CD4-positive, alpha-beta T cell treated with Interleukin-15 for 4 hours (primary cell): ENCODE measurements around the gene VPS41.
"Not testable (repeated sequence)": the region's sequence is repeated elsewhere in the genome, so short reads cannot be mapped to it uniquely, and the experiment has no call there.

ENCODE experiments used
- DNase-seq: peaks from one replicate; pipeline ENCODE4 v3.0.0-alpha.2; 2020; ENCODE audit warnings: low spot score

The VPS41 gene

DNA sequence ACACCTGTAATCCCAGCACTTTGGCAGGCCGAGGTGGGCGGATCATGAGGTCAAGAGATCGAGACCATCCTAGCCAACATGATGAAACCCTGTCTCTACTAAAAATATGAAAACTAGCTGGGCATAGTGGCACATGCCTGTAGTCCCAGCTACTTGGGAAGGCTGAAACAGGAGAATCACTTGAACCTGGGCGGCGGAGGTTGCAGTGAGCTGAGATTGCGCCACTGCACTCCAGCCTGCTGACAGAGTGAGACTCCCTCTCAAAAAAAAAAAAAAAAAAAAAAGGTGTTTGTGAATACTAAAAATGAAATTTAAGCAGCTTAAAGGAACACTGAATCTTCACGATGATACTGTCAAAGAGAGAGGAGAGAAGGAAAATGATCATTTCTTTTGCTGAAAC is 54.0 kb downstream of the VPS41 start:
- not testable (repeated sequence) for DNase-seq

DNA sequence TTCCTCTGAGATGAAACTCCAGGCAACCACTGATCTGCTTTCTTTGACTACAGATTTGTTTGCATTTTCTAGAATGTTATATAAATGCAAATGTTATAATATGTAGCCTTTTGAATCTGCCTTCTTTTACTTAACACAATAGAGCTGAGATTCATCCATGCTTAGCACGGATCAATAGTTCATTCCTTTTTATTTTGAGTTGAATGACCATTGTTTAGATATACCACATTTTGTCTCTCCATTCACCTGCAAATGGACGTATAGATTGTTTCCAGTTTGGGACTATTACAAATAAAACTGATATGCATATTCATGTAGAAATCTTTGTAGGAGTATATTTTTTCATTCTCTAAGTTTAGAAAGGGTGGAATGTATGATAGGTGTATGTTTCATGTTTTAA is 57.7 kb downstream of the VPS41 start:
- no peak for DNase-seq

DNA sequence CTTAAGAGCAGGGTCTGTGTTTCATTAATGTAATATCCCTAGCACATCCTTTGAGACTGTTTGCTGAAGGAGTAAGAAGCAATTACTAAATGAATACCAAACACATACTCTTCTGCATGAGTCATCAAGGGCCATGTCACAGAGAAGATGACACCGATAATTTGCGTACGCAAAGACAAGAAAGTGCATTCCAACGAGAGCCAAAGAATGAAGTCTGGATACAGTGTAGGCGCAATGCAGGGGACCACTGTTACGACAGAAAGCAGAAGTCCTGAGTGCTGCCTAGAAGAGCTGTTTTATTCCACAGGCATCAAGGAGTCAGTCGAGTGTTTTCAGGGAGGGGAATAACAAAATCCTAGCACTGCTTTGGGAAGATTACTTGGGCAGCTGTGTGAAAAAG is 62.7 kb downstream of the VPS41 start:
- DNase-seq, result no peak

DNA sequence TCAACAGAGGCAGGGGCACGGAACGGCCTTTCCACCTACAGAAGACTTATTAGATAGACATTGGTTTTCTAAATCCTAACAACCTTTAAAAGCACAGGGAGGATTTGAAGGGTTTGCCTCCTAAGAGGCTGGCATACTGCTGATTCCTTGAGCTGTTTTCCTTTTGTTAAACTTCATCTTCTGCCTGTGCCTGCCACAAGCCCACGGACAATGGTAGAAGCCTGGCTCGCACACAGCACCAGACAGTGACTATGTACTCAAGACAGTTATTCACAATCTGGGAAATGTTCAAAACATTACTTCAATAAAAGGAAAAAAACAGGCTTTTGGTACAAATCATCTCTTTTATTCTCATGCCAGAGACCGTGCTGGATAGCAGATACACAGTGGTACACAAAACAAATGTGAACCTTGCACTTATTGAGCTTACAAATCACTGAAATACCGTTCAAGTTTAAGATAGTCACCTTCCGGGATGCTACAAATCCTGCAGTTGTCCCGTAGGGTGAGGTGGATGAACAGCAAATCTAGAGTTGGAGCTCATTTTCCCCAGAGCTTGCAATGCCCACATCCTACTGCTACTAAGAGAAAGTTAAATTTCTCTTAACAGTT is 63.9 kb downstream of the VPS41 start:
- no peak for DNase-seq

DNA sequence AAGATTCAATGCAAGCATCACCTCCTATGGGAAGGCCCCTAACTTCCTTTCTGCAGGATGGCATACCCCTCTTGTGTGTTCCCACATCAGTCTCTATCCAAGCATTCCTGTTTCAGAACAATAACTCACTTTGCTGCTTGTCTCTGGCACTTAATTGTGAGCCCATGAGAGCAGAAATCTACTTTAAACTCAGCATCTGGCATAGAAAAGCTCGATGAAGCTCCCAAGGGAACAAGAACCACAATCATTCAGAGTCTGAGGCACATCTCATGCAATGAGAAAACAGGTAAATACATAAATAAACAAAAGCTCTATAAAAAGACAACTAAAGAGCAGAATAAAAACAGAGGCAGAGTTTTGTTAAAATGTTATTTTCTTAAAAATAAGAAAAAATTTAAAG is 66.2 kb downstream of the VPS41 start:
- no peak for DNase-seq

DNA sequence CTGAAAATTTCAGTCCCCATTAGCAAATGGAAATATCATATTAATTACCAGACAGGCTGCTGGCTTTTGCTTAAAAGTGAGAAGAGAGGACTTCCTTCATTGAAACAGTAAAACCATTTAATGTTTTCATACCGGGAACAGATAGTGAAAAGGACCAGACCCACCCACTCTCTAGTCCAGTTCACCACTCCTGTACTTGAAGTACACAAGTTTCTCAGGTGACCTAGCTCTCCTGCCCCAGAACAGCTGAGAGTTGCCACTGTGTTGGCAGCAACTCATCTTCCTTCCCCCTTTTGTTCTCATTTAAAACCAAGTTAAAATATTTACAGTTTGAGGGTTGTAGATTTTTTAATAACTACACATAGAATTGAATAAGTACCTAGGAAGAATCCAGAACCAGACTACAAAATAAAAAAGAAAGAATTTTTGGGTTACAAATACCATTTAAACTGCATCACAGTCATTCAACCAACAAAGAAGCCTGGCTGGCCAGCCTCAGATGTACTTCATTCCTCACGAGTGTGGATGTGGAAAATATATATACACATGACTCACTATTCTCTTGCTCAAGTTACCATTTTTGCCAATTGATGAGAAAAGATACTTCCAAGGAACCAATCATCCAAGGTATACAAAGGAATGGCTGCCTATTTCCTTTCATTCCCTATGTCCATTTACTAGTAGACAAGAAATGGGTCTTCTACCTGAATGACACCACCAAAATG is 68.1 kb downstream of the VPS41 start:
- no peak for DNase-seq

DNA sequence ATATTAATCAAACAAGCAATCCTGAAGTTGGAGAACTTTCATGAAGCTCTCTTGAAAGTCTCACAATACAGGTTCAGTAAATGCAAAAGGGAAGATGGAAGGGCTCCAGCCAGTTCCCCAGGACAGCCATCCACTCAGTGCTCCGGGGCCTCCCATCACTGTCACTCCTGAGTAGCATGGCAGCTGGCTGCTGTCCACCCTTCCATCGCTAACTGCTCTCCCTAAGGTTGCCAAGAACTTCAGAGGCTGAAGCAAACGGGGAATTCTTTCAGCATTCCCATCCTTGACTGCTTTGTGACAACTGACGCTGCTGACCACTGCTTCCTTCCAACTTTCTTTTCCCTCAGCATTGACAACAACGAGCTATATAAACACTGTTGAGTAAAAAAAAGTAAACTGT is 69.1 kb downstream of the VPS41 start:
- no peak for DNase-seq

DNA sequence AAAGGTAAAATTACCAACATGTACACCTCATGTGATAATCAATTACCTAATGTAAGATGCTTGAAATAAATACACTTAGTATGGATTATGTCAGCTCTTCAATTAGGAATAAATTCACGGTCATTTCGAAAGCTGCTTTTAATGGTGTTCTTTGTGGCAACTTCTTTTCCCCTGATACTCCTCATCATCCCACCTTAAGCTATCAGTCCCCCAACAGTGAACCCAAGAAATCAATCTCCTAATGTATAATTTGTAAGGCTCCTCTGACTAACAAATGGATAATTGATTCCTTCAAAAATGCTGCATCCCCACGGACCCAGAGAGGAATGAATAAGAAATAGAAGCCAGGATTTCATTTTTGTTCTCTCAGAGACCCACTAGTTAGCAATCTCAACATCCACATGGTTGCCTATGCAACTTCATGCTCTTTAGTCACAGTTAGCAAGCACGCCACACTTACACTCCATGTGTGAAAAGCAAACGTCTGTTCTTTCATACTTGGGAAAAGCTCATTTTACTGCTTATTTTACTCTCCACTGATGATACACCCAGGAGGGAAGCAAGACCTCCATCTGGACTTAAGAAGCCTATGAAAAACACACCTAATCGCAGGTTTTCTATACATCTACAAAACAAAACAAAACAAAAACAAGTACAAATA is 70.1 kb downstream of the VPS41 start:
- no peak for DNase-seq

DNA sequence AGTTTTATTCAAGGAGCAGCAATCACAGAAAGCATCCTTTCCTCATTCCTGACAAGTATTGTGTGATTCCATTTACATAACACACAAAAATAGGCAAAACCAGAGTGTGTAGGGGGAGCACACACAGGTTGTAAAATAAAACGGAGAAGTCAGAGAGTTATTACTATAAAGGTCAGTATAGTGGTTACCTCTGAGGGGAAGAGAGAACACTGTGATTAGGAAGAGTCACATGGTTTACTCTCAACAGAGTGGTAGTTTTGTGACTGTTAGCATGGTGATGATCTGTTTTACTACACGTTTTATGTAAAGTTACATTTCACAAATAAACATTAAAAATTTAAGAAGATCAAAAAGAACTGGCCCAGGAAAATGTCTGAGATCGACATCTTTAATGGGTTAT is 74.6 kb downstream of the VPS41 start:
- no peak for DNase-seq

DNA sequence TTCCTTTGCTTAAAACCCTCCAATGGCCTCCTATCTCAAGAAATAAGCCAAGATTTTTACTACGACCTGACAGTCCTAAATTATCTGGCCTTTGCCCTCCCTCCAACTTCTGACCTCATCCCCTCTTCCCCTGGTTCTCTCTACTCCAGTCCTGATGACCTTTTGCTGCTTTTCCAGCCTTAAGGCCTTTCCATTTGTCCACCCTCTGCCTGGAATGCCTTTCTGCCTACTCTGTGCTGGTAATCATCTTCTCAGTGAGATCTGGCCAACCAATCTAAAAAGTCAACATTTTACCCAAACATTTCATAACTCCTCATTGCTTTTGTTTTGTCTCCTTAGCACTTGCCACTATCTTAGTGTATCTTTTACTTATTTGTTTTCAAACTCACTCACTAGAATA is 75.7 kb downstream of the VPS41 start:
- no peak for DNase-seq

DNA sequence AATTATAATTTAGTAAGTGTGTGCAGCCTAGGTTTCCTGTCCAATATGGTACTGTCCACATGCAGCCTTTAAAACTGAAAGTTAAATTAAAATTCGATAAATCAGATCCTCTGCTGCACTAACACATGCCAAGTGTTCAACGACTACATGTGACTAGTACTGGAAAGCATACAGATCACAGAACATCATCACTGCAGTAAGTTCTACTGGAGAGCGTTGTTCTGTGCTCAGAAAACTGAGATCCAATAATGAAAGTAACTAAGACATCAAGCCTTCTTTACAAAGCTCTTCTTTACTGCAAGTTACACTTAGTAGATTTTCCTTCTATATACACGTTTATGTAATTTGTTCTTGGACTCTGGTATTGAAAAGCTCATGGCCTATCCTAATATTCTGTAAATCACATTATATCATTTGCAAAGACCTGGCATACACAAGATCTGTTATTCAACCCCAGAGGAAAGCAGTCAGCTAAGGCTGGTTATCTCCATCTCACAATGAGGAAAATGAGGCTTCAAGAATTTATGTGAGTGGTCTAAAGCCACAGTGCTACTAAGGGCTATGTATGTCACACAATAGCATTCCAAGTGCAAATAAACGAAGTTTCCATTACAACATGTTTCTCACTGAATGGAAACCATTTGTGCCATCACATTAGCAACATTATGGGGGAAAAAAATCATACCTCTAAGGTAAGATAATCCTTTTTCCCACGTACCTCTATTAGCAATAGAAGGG is 77.6 kb downstream of the VPS41 start:
- no peak for DNase-seq

DNA sequence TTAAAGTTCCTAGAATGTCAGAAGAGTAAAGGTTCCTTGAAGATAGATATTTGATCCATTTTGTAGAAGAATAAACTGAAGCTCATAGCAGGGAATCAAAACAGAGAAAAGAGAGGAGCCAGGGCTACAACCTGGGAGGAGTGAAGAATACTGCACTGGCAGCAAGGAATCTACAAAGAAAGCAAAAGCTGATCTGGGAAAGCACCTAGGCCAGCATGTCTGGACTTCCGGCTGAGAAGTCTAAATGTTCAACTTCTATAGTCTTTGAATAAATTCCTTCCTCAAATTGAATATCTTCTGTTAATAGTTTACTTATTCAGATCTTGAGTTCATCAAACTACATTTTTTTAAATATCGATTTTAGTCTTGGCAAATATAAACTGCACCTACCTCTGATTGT is 78.2 kb downstream of the VPS41 start:
- DNase-seq, result no peak

DNA sequence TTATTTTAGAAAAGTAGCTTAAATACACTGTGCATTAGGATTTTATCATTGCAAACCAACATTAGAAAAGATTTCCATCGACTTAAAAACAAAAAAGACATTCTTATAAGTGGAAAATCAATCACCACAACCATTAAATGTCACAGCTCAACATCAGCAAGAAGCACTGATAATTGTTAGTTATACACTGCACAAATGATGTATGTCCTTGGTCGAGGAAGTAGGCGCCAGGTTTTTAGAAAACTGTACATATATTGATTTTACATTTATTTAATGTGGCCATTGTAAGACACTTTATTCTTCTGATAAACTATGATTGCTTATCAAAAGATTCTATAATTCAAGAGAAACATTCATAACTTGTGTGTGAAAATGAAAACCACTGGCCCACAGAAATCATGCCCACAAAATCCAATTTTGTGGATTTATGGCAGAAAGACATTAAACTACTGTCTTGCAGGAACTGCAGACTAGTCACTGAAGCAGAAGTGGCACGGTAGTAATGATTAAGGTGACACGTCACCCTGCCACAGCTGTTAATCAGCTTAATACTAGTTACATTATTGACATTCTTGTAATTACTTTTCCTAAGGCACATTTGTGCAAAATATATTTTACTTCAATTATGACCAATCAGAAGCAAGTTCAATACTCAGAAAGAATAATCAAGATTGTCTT is 79.4 kb downstream of the VPS41 start:
- DNase-seq, result no peak

DNA sequence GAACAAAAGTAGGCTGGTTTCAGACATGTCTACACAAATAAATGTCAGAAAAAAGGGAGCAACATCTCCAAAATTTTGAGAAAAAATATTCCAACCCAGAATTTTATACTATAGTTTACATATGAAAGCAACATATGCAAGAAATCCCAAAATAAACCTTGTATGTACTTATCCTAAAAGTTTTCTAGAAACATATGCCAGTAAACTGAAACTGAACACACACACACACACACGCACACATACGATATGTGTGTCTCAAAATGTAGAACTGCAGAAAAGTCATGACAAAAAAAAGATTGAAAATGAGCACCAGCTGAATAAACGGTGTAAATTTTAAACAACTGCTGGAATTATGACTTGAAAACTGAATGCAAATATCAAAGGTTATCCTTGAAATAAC is 81.0 kb downstream of the VPS41 start:
- no peak for DNase-seq

DNA sequence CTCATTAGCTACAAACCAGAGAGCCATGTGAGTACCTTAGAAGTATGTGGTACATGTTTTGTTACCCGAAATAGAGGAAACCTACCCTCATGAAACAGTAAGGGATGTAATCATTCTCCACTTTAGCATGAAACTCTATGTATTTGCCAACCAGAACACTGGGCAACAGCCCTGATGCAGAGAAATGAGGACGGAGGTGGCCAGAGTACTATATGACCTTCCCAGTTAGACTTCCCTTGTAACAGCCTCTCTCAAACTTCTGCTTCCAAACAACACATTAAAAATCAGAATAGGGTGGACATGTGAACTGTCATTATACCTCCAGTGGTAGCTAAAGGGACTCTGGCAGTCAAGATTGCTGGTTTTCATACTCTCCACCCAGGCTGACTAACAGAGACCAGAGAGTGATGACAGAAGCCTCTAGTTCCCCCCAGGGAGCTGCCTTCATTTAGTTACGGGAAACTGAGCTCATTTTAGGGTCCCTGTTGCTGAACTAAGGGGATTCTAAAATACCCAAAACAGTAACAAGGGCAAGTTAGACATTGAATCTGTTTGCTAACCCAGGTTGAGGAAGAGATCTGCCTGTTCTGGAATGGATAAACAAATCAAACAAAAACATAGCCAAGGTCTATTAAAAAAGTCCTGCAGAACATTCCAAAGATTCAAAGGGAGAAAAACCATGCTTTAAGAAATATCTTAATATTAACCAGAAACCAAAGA is 83.1 kb downstream of the VPS41 start:
- no peak for DNase-seq

DNA sequence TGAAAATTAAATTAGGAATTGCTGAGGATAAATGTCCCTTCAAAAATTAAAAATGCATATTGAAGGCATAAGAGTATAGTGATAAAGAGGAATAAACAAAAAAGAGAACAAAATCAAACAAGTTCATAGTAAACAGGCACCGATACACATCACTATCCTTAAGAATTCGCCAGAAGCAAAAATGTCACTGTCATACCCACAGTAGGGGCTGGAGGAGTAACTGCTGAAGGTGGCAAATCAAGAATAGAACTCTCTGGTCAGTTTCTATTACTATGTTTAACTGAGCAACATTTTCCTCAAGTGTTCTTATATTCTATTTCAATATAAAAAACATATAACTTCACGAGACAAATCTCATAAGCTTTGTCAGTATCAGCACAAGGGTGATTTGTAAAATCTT is 84.0 kb downstream of the VPS41 start:
- DNase-seq, result no peak

DNA sequence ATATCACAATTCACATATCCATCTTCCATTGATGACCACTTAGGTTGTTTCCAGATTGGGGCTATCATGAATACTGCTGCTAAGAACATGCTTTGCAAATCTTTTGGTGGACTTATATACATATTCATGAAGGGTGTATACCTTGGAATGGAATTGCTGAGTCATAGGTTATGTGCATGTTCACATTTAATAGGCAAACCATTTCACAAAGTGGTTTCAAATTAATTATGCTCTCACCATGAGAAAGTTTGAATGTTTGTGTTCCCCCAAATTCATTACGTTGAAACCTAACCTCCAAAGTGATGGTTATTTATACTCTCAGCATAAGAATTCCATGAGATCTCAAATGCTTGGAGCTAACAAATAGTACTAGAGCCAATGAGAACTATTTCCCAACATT is 86.4 kb downstream of the VPS41 start:
- no peak for DNase-seq

DNA sequence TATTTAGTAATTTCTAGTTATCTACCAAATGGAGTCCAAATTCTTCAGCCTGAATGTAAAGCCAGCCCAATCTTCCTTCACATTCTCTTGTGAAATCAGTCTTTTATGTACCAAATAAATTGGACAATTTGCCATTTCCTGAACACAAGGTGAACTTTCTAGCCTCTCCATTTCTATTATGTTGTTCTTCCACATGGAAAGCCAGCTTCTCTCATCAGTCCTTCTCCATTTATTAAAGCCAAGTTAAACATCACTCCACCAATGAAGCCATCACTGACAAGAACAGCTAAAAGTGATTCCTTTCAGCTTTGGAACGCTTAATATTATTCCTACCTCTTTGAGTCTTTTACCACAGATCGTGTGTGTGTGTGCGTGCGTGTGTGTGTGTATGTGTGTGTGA is 88.4 kb downstream of the VPS41 start:
- no peak for DNase-seq

DNA sequence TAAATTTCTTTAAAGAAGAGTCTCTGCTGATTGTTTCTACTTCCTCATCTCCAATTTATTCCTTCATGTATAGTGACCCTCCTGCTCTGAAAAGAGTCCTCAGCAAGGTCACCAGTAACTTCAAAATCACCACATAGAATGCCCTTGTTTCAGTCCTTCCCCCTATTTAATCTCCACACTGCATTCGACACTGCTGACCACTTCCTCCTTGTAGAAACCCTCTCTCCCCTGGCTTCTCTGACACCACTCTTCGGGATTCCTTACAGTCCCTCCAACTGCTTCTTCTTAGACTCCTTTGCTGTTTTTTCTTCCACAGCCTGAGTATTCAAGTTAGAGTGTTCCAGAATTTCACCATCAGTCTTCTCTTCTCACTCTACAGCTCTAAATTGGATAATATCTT is 89.5 kb downstream of the VPS41 start:
- DNase-seq, result no peak

DNA sequence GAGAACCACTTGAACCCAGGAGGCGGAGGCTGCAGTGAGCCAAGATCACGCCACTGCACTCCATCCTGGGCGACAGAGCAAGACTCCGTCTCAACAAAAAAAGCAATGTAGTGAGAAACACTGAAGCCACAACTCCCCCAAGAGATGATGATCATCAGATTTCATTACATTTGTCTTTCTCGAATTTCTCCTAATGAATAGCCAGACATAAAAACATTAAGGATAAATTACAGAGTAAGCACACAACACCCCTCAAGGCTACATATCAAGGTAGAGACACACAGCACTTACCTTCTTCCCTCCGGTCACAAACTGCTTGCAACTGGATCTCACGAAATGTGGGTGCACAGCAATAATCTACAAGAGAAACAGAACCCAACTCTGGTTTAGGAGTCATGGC is 91.5 kb downstream of the VPS41 start:
- no peak for DNase-seq

DNA sequence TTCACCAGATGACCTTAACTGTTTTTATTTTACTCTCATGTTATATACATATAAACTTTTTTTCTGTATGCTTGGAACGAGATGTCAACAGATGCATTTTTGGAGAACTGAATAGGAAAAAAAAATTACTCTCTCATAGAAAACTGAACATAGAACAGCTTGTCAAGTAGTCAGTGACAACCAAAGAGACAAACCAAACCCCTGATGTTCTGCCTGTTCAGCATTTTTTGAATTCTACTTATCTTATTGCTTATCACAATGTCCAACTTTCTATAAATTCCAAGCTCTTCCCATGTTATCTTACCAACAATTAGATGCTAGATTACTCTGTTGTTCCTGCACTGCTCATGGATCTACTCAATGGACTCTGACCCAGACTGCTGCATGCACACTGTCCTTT is 95.2 kb downstream of the VPS41 start:
- no peak for DNase-seq

DNA sequence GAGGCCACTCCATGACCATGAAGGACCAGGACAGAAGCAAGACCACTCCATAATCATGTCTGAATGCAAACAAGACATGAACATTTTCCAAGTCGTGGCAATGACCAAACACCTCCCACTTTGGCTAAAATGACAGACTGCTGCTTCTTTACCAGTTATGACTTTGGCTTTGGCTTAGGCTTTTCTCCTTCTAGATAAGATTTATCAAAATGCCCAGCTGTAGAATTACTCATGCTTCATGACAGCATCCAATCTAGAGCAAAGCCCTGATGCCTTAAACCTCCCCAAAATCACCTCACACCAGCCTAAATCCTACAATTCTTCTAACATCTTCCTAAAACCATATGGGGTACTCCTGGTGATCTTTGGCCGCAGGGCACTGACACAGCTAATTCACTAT is 102.1 kb downstream of the VPS41 start:
- DNase-seq, result no peak
